ENCODE results near the gene GRB10.
A peak's percentile ranks its signal among the peaks of the same experiment; 100 is the strongest.

Gene GRB10

DNA sequence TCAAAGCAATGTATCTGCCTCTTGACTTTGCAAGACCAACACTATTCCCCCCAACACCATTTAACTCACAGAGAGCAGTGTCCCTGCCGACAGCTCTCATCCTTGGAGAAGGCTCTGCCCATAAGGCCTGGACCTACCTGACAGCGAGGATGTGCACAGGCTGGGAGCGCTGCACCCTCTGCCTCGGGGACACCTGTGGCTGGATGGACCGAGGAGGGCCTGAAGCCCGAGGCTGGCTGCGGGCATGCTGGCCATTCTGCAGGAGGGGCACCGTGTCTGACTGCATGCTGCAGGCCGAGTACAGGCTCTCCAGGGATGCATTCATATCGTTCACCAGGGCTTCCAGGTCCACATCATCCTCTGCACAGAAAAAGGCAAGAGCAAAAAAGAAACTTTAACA lies 108.4 kb downstream of the GRB10 start:
- no peak for DNase-seq (ENCODE audit: low spot score)
- WGBS, 2 donors (ENCODE audit: extremely low coverage in 2 of 2, insufficient read length in 2 of 2, insufficient replicate concordance in 1 of 2), result no CpG with 5 or more reads among the region's 10 CpGs

DNA sequence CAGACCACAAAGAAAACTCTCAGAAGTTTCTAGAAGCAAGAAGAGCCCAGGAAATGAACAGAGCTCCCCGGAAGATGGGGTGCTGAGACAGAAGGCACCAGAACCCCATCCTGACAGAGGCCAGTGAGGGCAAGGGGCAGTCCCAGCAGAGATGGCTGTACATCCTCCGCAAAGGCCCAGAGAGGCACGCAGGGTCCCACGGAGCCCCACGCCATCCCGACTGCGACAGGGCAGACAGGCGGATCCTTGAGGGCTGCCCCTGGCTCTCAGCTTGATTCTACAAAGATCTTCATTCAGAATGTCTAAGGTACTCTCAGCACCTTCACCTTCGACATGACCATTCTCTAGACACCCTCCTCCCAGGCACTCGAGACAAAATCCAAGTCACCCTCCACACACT lies 109.6 kb downstream of the GRB10 start:
- H3K9me3 ChIP-seq (replicated peaks in 1 of 2; ENCODE audit: control insufficient read depth in 2 of 2, insufficient read depth in 1 of 2, low read depth in 1 of 2, low read length in 2 of 2), result peaks cover 0 to 40% of the 10 kb centered on the region in 2 donors
- H3K27ac ChIP-seq (replicated peaks; ENCODE audit: low read length), result no peak overlapping the region
- no peak overlapping the region for H3K4me2 ChIP-seq (ENCODE audit: insufficient read depth, low read length, poor library complexity, severe bottlenecking)
- H2BK12ac ChIP-seq (ENCODE audit: low read length), result no peak overlapping the region
- no CpG with 5 or more reads among the region's 10 CpGs for WGBS, 2 donors (ENCODE audit: extremely low coverage in 2 of 2, insufficient read length in 2 of 2, insufficient replicate concordance in 1 of 2)
- no peak for DNase-seq (ENCODE audit: low spot score)
- H3K27me3 ChIP-seq (ENCODE audit: control insufficient read depth in 3 of 3, insufficient read depth in 3 of 3, low read depth in 1 of 3, low read length in 3 of 3), result no peaks in the 10 kb centered on the region
- peaks cover 6 to 15% of the 10 kb centered on the region in 2 donors for H3K4me1 ChIP-seq (ENCODE audit: control insufficient read depth in 2 of 2, insufficient read depth in 1 of 2, low read depth in 1 of 2, low read length in 2 of 2)
- no peak overlapping the region for H2BK120ac ChIP-seq (ENCODE audit: low read depth, low read length)
- H2BK15ac ChIP-seq (ENCODE audit: low read length), result no peak overlapping the region
- no peak overlapping the region for H2AK5ac ChIP-seq (ENCODE audit: low read depth, low read length)
- no peak overlapping the region for H3K9ac ChIP-seq (ENCODE audit: low read depth, low read length, poor library complexity)
- H2BK5ac ChIP-seq (ENCODE audit: low read length), result no peak overlapping the region
- H2AFZ ChIP-seq (ENCODE audit: low read length), result no peak overlapping the region
- no peak overlapping the region for H3K4me3 ChIP-seq (ENCODE audit: low read length in 2 of 2)
- no peak overlapping the region for H4K8ac ChIP-seq (ENCODE audit: low read depth, low read length)
- H3K18ac ChIP-seq (ENCODE audit: low read length), result no peak overlapping the region
- H4K91ac ChIP-seq (ENCODE audit: low read depth, low read length, poor library complexity), result no peak overlapping the region
- H3K14ac ChIP-seq (ENCODE audit: low read length), result no peak overlapping the region
- peaks cover 8% of the 10 kb centered on the region for H3K79me1 ChIP-seq (ENCODE audit: low read depth, low read length)
- H3K23ac ChIP-seq (ENCODE audit: low read depth, low read length, poor library complexity), result no peak overlapping the region
- no peak overlapping the region for H3K4ac ChIP-seq (ENCODE audit: low read length)
- peaks cover 23 to 80% of the 10 kb centered on the region in 2 donors for H3K36me3 ChIP-seq (replicated peaks in 1 of 2; ENCODE audit: control insufficient read depth in 2 of 2, insufficient read depth in 2 of 2, low read length in 2 of 2)

More for the DNA sequence above, 108.4 kb downstream of the GRB10 start:
- H3K4me3 ChIP-seq (ENCODE audit: low read length in 2 of 2), result no peak overlapping the region
- H3K14ac ChIP-seq (ENCODE audit: low read length), result no peak overlapping the region
- H2BK12ac ChIP-seq (ENCODE audit: low read length), result no peak overlapping the region
- H3K79me1 ChIP-seq (ENCODE audit: low read depth, low read length), result peaks cover 8% of the 10 kb centered on the region
- H2BK5ac ChIP-seq (ENCODE audit: low read length), result no peak overlapping the region
- H2AK5ac ChIP-seq (ENCODE audit: low read depth, low read length), result no peak overlapping the region
- H2BK15ac ChIP-seq (ENCODE audit: low read length), result no peak overlapping the region
- H4K8ac ChIP-seq (ENCODE audit: low read depth, low read length), result no peak overlapping the region
- no peak overlapping the region for H3K9ac ChIP-seq (ENCODE audit: low read depth, low read length, poor library complexity)
- peaks cover 21 to 68% of the 10 kb centered on the region in 2 donors for H3K36me3 ChIP-seq (replicated peaks in 1 of 2; ENCODE audit: control insufficient read depth in 2 of 2, insufficient read depth in 2 of 2, low read length in 2 of 2)
- no peak overlapping the region for H3K23ac ChIP-seq (ENCODE audit: low read depth, low read length, poor library complexity)
- no peak overlapping the region for H4K91ac ChIP-seq (ENCODE audit: low read depth, low read length, poor library complexity)
- no peak overlapping the region for H2BK120ac ChIP-seq (ENCODE audit: low read depth, low read length)
- H3K18ac ChIP-seq (ENCODE audit: low read length), result no peak overlapping the region
- H3K4me2 ChIP-seq (ENCODE audit: insufficient read depth, low read length, poor library complexity, severe bottlenecking), result no peak overlapping the region
- H2AFZ ChIP-seq (ENCODE audit: low read length), result no peak overlapping the region
- H3K4me1 ChIP-seq (ENCODE audit: control insufficient read depth in 2 of 2, insufficient read depth in 1 of 2, low read depth in 1 of 2, low read length in 2 of 2), result peaks cover 6 to 16% of the 10 kb centered on the region in 2 donors
- H3K9me3 ChIP-seq (replicated peaks in 1 of 2; ENCODE audit: control insufficient read depth in 2 of 2, insufficient read depth in 1 of 2, low read depth in 1 of 2, low read length in 2 of 2), result peaks cover 0 to 40% of the 10 kb centered on the region in 2 donors
- H3K27ac ChIP-seq (replicated peaks; ENCODE audit: low read length), result no peak overlapping the region
- no peak overlapping the region for H3K4ac ChIP-seq (ENCODE audit: low read length)
- no peaks in the 10 kb centered on the region for H3K27me3 ChIP-seq (ENCODE audit: control insufficient read depth in 3 of 3, insufficient read depth in 3 of 3, low read depth in 1 of 3, low read length in 3 of 3)

- no peak for DNase-seq (ENCODE audit: low spot score)
- no peak overlapping the region for H2BK120ac ChIP-seq (ENCODE audit: low read depth, low read length)
- H3K4ac ChIP-seq (ENCODE audit: low read length), result no peak overlapping the region
- no peak overlapping the region for H3K9ac ChIP-seq (ENCODE audit: low read depth, low read length, poor library complexity)
- H3K36me3 ChIP-seq (replicated peaks in 1 of 2; ENCODE audit: control insufficient read depth in 2 of 2, insufficient read depth in 2 of 2, low read length in 2 of 2), result peaks cover 23 to 87% of the 10 kb centered on the region in 2 donors
- no peak overlapping the region for H3K23ac ChIP-seq (ENCODE audit: low read depth, low read length, poor library complexity)
- peaks cover 8% of the 10 kb centered on the region for H3K79me1 ChIP-seq (ENCODE audit: low read depth, low read length)
- peak overlapping the region; percentile 39 for H3K18ac ChIP-seq (ENCODE audit: low read length)
- H3K4me1 ChIP-seq (ENCODE audit: control insufficient read depth in 2 of 2, insufficient read depth in 1 of 2, low read depth in 1 of 2, low read length in 2 of 2), result peaks cover 6 to 11% of the 10 kb centered on the region in 2 donors
- no peak overlapping the region for H4K91ac ChIP-seq (ENCODE audit: low read depth, low read length, poor library complexity)
- no CpG with 5 or more reads among the region's 11 CpGs for WGBS, 2 donors (ENCODE audit: extremely low coverage in 2 of 2, insufficient read length in 2 of 2, insufficient replicate concordance in 1 of 2)
- no peak overlapping the region for H2BK5ac ChIP-seq (ENCODE audit: low read length)
- peak overlapping the region; percentile 58 for H3K14ac ChIP-seq (ENCODE audit: low read length)
- H4K8ac ChIP-seq (ENCODE audit: low read depth, low read length), result no peak overlapping the region
- no peaks in the 10 kb centered on the region for H3K27me3 ChIP-seq (ENCODE audit: control insufficient read depth in 3 of 3, insufficient read depth in 3 of 3, low read depth in 1 of 3, low read length in 3 of 3)
- H3K4me3 ChIP-seq (ENCODE audit: low read length in 2 of 2), result no peak overlapping the region
- peaks cover 0 to 40% of the 10 kb centered on the region in 2 donors for H3K9me3 ChIP-seq (replicated peaks in 1 of 2; ENCODE audit: control insufficient read depth in 2 of 2, insufficient read depth in 1 of 2, low read depth in 1 of 2, low read length in 2 of 2)
- H3K4me2 ChIP-seq (ENCODE audit: insufficient read depth, low read length, poor library complexity, severe bottlenecking), result no peak overlapping the region
- H3K27ac ChIP-seq (replicated peaks; ENCODE audit: low read length), result no peak overlapping the region
- H2BK12ac ChIP-seq (ENCODE audit: low read length), result no peak overlapping the region
- H2BK15ac ChIP-seq (ENCODE audit: low read length), result no peak overlapping the region
- H2AK5ac ChIP-seq (ENCODE audit: low read depth, low read length), result no peak overlapping the region
- no peak overlapping the region for H2AFZ ChIP-seq (ENCODE audit: low read length)
Measured at GRCh38 chr7:50672045-50672444, 110.7 kb downstream of the GRB10 start.

- Histone ChIP-seq H3K18ac (ENCODE audit: low read length) (no peak overlapping the region), H3K9ac (ENCODE audit: low read depth, low read length, poor library complexity) (no peak overlapping the region), H3K27ac (replicated peaks; ENCODE audit: low read length) (no peak overlapping the region), H2BK12ac (ENCODE audit: low read length) (no peak overlapping the region), H2AK5ac (ENCODE audit: low read depth, low read length) (no peak overlapping the region), H4K8ac (ENCODE audit: low read depth, low read length) (no peak overlapping the region), H3K4me2 (ENCODE audit: insufficient read depth, low read length, poor library complexity, severe bottlenecking) (no peak overlapping the region), H3K4me1 (ENCODE audit: control insufficient read depth in 2 of 2, insufficient read depth in 1 of 2, low read depth in 1 of 2, low read length in 2 of 2) (peaks cover 0 to 5% of the 10 kb centered on the region in 2 donors), H3K4me3 (ENCODE audit: low read length in 2 of 2) (no peak overlapping the region), H2AFZ (ENCODE audit: low read length) (no peak overlapping the region), H3K79me1 (ENCODE audit: low read depth, low read length) (peaks cover 8% of the 10 kb centered on the region), H2BK120ac (ENCODE audit: low read depth, low read length) (no peak overlapping the region), H4K91ac (ENCODE audit: low read depth, low read length, poor library complexity) (no peak overlapping the region), H3K9me3 (replicated peaks in 1 of 2; ENCODE audit: control insufficient read depth in 2 of 2, insufficient read depth in 1 of 2, low read depth in 1 of 2, low read length in 2 of 2) (peaks cover 0 to 40% of the 10 kb centered on the region in 2 donors), H2BK15ac (ENCODE audit: low read length) (no peak overlapping the region), H3K23ac (ENCODE audit: low read depth, low read length, poor library complexity) (no peak overlapping the region), H3K4ac (ENCODE audit: low read length) (no peak overlapping the region), H2BK5ac (ENCODE audit: low read length) (no peak overlapping the region), H3K14ac (ENCODE audit: low read length) (no peak overlapping the region), H3K36me3 (replicated peaks in 1 of 2; ENCODE audit: control insufficient read depth in 2 of 2, insufficient read depth in 2 of 2, low read length in 2 of 2) (peaks cover 23 to 84% of the 10 kb centered on the region in 2 donors), H3K27me3 (ENCODE audit: control insufficient read depth in 3 of 3, insufficient read depth in 3 of 3, low read depth in 1 of 3, low read length in 3 of 3) (no peaks in the 10 kb centered on the region)
- no peak for DNase-seq (ENCODE audit: low spot score)
- WGBS, 2 donors (ENCODE audit: extremely low coverage in 2 of 2, insufficient read length in 2 of 2, insufficient replicate concordance in 1 of 2), result no CpG with 5 or more reads among the region's 9 CpGs
Measured at GRCh38 chr7:50671386-50671785, 111.3 kb downstream of the GRB10 start.
